Gastroesophageal sphincter (tissue), 4 donors: ENCODE measurements around the gene CALML3. TPM values are rescaled to one million over a fixed set of nuclear protein-coding genes. Genes with fewer than 3 reads are reported as not detected.

Source experiments
- ATAC-seq: fragments of 150-250 bp; one replicate; pipeline ENCODE4 v1.9.1; 2016; ENCODE audit warnings: mild to moderate bottlenecking, moderate library complexity
- H3K27ac ChIP-seq, 4 donors: fragments of 200-600 bp; sonication (generic) in 3 of 4; 1 replicate in 3 of 4; 2 replicates in 1 of 4; pipeline ENCODE4 v1.5.1; 2016 to 2019
- H3K27me3 ChIP-seq: fragments of 200-600 bp; sonication (generic); one replicate; pipeline ENCODE4 v1.5.1; 2019
- H3K36me3 ChIP-seq, 2 donors: fragments of 200-600 bp; sonication (generic); one replicate each; pipeline ENCODE4 v1.5.1; 2019; ENCODE audit warnings: control low read depth in 1 of 2
- H3K4me1 ChIP-seq, 3 donors: fragments of 200-600 bp; sonication (generic); 1 replicate in 2 of 3; 2 replicates in 1 of 3; pipeline ENCODE4 v1.5.1; 2016 to 2019; ENCODE audit warnings: control low read depth in 2 of 3
- H3K4me3 ChIP-seq, 2 donors: fragments of 200-600 bp; sonication (generic); one replicate each; pipeline ENCODE4 v1.5.1; 2019; ENCODE audit warnings: mild to moderate bottlenecking in 1 of 2, moderate library complexity in 1 of 2
- H3K9me3 ChIP-seq, 3 donors: fragments of 200-600 bp; sonication (generic); one replicate each; pipeline ENCODE4 v1.5.1; 2017 to 2019; ENCODE audit warnings: control low read depth in 2 of 3
- EP300 ChIP-seq: sonication (generic); formaldehyde crosslinking; IDR thresholded peaks from one replicate; pipeline ENCODE4 v1.6.1; 2017; ENCODE audit warnings: antibody characterized with exemption, mild to moderate bottlenecking
- POLR2A ChIP-seq, 2 donors: fragments of 450-650 bp; IDR thresholded peaks; one replicate each; pipeline ENCODE4 v1.6.1; 2017; ENCODE audit warnings: antibody characterized with exemption in 2 of 2, mild to moderate bottlenecking in 2 of 2, moderate library complexity in 1 of 2
- POLR2AphosphoS5 ChIP-seq: sonication (generic); formaldehyde crosslinking; IDR thresholded peaks from one replicate; pipeline ENCODE4 v1.6.1; 2017; ENCODE audit warnings: antibody characterized with exemption
- WGBS, 2 donors: methylation state at CpG; one replicate each; pipeline ENCODE4 v1.1.5; 2018; ENCODE audit warnings: low coverage in 1 of 2; 5-methylcytosine and 5-hydroxymethylcytosine counted together
- total RNA-seq, 4 donors: library from RNA; depleted of rRNA; stranded (reverse); fragments of >200 nt; gene quantifications; one replicate each; pipeline ENCODE4 v1.1.0, GENCODE V29; 2016
- TF ChIP-seq, protein P1 (sequence below), 4 experiments: fragments of 200-600 bp in 2 of 4; fragments of 450-650 bp in 2 of 4; sonication (generic) in 1 of 4; IDR thresholded peaks; one replicate each; pipeline ENCODE4 v1.5.1; 2017 to 2019; ENCODE audit warnings: antibody characterized with exemption in 4 of 4, mild to moderate bottlenecking in 2 of 4, moderate library complexity in 2 of 4

The CALML3 gene
- total RNA-seq, 4 donors from 2014 or later, result 0.13 to 19.4 (median 1.9) TPM; not detected in 1

DNA sequence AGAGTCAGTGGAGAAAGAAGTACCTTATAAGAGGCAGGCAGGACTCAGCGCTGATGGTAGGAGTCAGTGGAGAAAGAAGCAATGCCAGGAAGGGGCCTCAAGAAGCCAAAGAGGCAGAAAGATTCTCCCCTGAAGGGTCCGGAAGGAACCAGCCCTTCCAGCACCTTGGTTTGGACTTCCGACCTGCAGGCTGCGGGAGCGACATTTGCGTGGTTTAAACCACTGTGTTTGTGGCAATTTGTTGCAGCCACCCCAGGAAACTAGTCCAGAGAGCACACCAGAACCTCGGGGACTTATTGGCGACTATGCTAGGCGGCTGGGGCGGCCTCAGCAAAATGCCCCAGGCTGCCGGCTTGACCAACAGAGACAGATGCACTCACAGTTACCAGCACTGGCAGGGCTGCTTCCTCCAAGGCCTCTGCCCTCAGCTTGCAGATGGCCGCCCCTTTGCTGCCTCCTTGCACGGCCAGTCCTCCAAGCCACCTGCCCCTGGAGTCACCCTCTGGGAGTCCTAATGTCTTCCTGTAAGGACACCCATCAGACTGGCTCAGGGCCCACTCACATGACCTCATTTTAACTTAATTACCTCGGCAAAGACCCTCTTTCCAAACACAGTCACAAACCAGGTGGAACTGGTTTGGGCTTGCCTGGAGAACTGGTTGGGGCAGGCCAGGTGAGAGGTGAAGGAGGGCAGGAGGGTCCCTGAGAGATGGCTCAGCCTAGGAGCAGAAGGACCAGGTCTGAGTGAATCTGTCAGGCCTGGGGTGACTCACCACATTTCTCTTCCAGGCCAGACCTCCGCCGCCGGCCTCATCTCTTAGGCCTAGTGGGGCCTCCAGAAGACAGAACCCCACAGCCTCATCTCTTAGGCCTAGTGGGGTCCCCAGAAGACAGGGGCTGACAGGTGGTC is 26.1 kb downstream of the CALML3 start:
- Histone ChIP-seq H3K27me3 (no peaks in the 10 kb centered on the region), H3K36me3 (no peaks in the 10 kb centered on the region), H3K4me1 (peaks cover 0 to 78% (median 40%) of the 10 kb centered on the region in 3 donors), H3K4me3 (no peak overlapping the region), H3K27ac (peak overlapping the region in 2 of 4 donors; percentile 14 to 51), H3K9me3 (no peaks in the 10 kb centered on the region)
- TF ChIP-seq EP300 (no peak), POLR2AphosphoS5 (no peak), POLR2A (IDR thresholded peaks at IDR 0.05) (no peak)
- TF ChIP-seq, protein P1, sequence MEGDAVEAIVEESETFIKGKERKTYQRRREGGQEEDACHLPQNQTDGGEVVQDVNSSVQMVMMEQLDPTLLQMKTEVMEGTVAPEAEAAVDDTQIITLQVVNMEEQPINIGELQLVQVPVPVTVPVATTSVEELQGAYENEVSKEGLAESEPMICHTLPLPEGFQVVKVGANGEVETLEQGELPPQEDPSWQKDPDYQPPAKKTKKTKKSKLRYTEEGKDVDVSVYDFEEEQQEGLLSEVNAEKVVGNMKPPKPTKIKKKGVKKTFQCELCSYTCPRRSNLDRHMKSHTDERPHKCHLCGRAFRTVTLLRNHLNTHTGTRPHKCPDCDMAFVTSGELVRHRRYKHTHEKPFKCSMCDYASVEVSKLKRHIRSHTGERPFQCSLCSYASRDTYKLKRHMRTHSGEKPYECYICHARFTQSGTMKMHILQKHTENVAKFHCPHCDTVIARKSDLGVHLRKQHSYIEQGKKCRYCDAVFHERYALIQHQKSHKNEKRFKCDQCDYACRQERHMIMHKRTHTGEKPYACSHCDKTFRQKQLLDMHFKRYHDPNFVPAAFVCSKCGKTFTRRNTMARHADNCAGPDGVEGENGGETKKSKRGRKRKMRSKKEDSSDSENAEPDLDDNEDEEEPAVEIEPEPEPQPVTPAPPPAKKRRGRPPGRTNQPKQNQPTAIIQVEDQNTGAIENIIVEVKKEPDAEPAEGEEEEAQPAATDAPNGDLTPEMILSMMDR (IDR thresholded peaks at IDR 0.05), result no peak
- no peak for ATAC-seq
- 83 to 85% methylated on average over 1 to 10 of the region's 17 CpGs for WGBS, 2 donors

DNA sequence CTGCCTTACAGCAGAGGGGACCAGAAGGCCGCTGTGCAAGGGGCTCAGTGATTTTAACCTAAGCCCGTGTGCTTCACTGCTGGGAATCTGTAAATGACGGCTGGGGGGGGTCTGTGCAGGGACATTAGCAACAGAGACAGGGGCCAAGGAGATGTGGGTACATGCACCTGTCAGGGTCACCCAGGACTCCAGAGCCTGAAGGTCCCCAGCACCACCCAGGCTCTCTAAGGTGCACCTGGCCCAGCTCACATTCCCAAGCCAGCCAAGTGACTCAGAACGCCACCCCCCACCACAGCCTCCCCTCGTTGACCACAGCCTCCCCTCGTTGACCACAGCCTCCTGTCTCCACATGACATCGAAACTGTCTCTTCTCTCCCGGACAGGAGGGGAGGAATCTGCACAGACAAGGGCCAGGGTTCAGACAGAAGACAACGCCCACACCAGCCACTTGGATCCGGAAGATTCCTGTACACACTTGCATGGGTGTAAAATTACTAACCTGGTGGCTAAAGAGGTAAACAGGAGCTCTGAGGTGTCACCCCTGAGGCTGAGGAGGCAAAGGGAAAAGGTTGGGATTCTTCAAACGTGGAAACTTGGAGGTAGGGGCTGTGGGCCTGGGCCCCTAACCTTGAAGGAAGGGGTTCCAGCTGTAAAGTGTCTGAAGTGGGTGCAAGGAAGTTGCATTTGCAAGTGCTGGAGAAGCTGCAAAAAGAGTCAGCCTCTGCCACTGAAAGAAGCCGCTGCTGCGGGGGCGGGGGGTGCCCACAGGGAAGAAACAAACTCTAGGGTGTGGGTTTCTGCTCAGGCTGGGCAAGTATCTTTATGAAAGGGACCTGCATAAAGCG is 27.0 kb downstream of the CALML3 start:
- WGBS, 2 donors, result 87 to 100% methylated on average over 2 to 3 of the region's 15 CpGs
- peak overlapping the region in 3 of 4 donors; percentile 14 to 85 (median 51) for H3K27ac ChIP-seq

DNA sequence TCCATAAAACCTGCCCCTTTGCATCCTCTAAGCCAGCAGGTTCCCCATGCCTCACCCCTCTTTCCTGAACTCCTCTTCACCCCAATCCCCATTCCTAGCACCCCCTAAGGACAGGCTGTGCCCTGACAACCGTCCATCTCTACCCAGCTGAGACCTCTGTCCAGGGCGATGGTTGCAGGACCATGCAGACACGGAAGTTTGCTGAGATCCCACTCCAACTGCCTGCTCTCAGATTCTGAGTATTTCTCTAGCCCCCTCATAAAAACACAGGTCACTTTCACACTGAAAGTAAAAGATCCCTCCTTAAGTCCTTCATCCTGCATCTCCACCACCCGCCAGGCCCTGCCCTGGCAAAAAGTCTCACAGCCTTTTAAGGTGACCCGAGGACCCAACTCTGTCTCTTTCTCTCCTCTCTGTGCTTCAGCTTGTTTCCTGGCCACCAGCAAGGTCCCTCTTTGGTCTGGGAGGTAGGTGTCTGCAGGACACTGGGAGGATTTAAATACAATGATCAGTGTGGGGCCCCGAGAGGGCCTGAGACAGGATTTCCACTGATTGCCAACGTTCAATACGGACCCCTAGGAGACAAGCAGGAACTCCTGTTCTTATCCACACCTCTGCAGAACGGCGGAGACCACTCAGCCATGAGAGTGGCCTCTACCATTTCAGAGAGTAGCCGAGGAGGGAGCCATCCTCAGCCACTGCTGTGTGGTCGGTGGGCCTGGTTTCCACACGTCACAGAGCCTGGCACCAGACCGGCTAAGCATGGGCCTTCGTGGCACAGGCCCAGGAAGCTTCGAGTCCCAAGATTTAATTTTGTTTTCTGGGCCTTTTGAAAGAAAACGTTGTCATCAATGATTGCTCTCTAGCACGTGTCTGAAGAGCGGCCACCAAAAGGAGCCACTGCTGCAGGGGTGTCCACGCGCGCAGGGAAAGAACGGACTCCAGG is 27.9 kb downstream of the CALML3 start:
- no peak for TF ChIP-seq EP300
- no peak for TF ChIP-seq POLR2A (IDR thresholded peaks at IDR 0.05)
- no peak for TF ChIP-seq POLR2AphosphoS5
- TF ChIP-seq, protein P1 (IDR thresholded peaks at IDR 0.05), result no peak
- Histone ChIP-seq H3K9me3 (no peaks in the 10 kb centered on the region), H3K4me1 (peaks cover 0 to 78% (median 29%) of the 10 kb centered on the region in 3 donors), H3K4me3 (no peak overlapping the region), H3K36me3 (no peaks in the 10 kb centered on the region), H3K27me3 (no peaks in the 10 kb centered on the region), H3K27ac (peak overlapping the region in 3 of 4 donors; percentile 78 to 85 (median 80))
- ATAC-seq, result no peak
- WGBS, 2 donors, result 91% methylated on average over 8 to 11 of the region's 23 CpGs

More for the DNA sequence above, 27.0 kb downstream of the CALML3 start:
- H3K9me3 ChIP-seq, result no peaks in the 10 kb centered on the region
- H3K4me1 ChIP-seq, result peaks cover 0 to 78% (median 33%) of the 10 kb centered on the region in 3 donors
- ATAC-seq, result no peak
- H3K4me3 ChIP-seq, result no peak overlapping the region
- TF ChIP-seq POLR2AphosphoS5 (no peak), EP300 (no peak)
- H3K36me3 ChIP-seq, result no peaks in the 10 kb centered on the region
- no peaks in the 10 kb centered on the region for H3K27me3 ChIP-seq

DNA sequence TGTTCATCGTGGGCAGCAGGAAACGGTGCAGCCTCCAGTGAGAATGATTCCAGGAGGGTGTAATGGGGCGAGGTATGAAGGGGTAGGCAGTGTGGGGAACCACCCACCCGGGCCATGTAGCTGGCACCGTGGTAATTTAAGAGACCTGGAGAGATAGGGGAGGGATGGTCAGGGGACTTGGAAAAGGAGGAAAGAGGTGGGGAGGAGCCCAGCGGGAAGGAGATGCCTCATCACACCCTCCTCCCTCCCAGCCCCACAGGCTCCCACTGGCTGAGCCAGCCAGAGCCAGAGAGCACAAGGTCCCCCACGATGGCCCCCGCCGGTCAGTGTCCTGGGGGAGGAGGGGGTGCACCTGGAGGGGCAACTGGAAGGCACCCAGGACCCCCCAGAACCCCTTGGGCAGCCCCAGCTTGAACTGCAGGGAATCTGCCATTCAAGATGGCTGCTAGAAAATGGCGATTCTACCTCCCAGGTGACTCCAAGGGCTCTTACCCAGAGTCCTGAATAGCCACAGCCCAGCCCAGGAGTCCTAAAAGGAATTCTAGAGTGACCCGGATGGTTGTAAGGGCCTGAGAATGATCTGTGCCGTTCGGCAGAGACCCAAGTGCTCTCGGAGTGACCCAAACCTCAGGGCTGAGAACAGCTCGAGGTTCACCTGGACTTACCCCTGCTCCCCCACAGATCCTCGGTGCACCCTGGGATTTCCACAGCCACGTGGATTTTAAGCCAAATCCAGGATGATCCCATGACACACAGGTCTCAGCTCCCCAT is 28.8 kb downstream of the CALML3 start:
- no peak overlapping the region for H3K4me3 ChIP-seq
- no peak for ATAC-seq
- WGBS, 2 donors, result 60 to 82% methylated on average over 3 to 15 of the region's 17 CpGs
- H3K4me1 ChIP-seq, result peaks cover 1 to 78% (median 30%) of the 10 kb centered on the region in 3 donors
- no peaks in the 10 kb centered on the region for H3K27me3 ChIP-seq
- TF ChIP-seq EP300, result no peak
- TF ChIP-seq POLR2AphosphoS5, result no peak
- TF ChIP-seq, protein P1 (IDR thresholded peaks at IDR 0.05), result no peak
- no peak for TF ChIP-seq POLR2A (IDR thresholded peaks at IDR 0.05)
- no peaks in the 10 kb centered on the region for H3K9me3 ChIP-seq
- peak overlapping the region; percentile 66 to 85 (median 79) for H3K27ac ChIP-seq
- no peaks in the 10 kb centered on the region for H3K36me3 ChIP-seq
